Fibroblast of skin of left quadriceps (primary cell): ENCODE results near the gene IRF2.

Experiments used
- DNase-seq, 2 experiments: peaks; one replicate each; pipeline ENCODE4 v3.0.0-alpha.2; 2013; ENCODE audit warnings: low read depth in 2 of 2

The IRF2 gene

DNA sequence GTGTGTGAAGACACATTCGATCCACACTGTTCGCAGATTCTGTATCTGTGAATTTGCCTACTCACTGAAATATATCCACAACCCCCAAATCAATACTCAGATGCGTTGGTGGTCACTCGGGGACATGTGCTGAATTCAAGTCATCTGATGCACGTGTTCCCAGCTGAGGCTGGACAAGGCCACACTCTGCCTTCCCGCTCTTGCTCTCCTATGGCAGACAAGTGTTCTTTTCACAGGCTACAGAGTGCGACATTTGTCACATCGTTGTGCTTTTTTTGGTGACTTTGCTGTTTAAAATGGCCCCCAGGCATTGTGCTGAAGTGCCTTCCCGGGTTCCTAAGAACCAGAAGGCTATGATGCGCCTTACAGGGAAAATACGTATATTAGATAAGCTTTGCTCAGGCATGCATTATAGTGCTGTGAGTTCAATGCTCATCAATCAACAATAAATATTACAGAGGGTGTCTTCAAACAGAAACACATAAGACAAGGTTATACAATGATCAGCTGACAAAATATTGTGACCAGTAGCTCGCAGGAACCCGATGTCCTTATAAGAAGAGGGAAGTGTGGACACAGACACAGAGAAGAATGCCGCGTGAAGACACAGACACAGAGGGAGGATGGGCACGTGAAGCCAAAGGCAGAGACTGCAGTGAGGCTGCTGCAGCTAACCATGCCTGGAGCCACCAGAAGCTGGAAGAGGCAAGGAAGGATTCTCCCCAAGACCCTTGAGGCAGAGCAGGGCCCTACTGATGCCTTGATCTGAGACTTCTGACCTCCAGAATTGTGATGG is 42.0 kb downstream of the IRF2 start:
- DNase-seq, result no peak

DNA sequence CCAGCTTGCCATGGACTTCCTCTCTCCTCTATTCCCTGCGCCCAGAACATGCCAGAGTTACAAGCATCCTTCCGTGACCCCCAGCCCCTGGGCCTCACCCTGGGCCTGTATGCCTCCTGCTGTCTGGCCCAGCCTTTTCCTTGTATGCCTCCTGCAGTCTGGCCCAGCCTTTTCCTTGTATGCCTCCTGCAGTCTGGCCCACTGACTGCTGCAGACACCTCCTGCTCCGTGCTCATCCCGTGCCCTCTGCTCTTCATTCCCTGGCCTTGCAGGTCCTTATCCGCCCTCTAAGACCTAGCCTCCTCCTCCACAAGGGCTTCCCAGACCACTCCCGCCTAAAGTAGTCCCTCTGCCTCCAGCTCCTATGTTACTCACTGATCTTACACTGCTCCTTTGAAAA is 44.2 kb downstream of the IRF2 start:
- no peak for DNase-seq

DNA sequence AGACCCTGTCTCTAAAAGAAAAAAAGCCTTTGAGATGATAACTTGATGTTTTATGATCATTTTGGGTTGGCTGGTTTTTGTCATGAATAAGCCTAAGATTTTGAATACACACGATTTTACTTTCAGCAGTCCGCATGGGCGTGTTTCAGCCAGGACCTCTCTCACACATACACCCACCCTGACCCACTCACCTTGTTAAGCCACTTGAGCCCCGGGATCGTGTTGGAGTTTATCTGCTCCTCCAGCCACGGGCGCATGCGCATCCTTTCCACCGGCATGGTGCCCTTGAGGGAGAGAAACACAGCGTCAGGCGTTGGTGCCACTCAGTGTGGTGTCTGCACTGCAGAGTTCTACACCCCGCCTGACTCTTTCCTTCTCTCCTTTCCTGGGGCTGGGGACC is 45.6 kb downstream of the IRF2 start:
- DNase-seq, result no peak

DNA sequence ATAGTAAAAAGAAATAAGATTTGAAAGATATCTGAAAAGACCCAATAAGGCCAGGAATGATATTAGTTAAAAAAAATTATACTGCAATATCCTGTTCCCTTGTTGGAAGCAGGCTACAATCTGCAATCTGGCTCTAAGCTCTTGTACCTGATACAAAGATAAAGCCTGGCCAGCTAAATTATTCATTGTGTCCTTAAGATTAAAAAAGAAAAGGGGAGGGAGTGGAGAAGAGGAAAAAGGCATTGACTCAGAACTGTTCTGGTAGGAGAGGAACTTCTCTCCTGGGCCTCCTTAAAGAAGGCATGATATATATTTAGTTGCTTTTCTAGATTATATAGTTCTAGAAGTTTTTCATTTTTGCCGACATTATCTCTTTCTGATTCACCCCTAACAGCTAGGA is 46.7 kb downstream of the IRF2 start:
- DNase-seq, result no peak

DNA sequence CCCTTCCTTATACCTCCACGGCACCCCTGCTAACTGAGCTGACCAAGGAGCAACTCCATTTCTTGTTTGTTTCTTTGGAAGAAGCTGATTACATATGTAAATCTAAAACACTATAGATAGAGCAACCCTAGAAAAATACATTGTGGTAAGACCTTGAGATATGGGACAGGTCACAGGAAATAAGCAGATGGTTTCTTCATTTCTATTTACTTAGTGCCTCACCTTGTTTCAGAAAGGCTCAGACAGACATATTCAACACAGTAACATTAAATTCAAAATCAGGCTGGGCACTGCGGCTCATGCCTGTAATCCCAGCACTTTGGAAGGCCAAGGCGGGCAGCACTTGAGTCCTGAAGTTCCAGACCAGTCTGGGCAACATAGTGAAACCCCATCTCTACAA is 47.3 kb downstream of the IRF2 start:
- no peak for DNase-seq

DNA sequence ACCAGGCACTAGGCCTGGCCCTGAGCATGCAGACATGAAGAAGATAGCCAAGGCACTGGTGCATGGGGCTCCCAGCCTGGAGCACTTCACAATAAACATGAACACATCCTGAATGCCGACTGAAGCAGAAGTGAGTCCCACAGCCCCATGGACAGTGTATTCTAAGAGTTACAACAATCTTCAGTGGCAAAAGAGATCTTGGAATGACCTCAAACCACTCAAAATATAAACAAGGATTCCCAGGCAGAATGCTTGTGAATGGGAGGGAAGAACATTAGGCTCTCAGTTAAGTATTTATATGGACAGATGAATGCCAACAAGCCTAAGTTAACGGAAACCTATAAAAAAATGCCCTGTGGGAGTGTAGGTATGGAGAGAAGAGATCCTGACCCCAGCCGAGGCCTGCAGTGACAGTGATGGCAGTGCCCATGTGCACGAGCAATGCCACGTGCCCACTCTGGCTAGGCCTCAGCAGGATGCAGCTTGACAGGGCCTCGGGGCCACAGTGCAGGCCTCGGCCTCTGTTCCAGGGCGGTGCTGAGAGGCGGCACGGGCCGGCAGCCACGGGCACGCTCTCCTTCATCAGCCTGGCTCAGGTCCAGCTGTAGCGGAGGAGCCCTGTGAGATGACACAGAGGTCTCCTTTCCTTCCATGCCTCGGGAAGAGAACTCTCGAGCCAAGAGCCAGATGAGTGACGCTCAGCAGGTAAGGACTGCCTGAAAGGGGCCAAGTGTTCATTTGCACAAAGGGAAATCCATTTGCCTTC is 49.2 kb downstream of the IRF2 start:
- no peak for DNase-seq

DNA sequence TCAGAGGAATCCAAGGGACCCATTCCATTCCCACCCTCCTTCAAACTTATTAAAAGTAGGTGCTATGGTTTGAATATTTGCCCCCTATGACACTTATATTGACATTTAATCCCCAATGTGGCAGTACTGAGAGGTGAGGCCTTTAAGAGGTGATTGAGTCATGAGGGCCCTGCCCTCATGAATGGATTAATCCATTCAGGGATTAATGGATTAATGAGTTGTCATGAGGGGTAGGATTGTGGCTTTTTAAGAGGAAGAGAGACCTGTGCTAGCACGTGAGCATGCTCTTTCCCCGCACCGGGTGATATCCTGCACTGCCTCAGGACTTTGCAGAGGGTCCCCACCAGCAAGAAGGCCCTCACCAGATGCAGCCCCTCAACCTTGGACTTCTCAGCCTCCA is 50.1 kb downstream of the IRF2 start:
- DNase-seq, result no peak

DNA sequence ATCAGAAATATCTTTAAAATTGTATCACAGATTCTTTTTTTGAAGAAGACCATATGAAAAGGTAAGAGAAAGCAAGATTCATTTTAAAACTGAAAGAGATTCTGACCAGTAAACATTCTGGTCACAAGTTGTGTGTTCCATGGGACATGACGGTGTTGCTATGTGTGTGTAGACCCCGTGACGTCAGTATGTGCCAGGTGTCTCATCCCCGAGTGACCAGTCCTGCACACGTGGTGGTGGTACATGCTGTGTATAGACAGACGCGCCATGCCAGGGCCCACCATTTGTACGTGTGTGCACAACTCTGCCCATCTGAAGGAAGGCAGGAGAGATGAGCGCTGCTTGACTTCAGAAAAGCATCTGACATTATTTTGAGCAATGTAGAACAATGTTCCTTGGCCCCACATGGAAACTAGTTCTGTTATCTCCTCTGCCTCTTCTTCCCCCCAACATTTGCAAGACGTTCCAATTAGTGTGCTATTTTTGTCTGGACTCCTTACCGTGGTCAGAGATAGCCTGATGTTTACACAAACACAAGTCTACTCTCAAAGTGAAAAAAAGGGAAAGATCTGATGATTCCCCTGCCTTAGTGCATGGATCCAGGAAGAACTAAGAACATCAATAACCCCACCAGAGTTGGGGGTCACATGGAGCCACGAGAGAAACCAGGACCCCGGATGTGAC is 51.2 kb downstream of the IRF2 start:
- DNase-seq, result no peak

DNA sequence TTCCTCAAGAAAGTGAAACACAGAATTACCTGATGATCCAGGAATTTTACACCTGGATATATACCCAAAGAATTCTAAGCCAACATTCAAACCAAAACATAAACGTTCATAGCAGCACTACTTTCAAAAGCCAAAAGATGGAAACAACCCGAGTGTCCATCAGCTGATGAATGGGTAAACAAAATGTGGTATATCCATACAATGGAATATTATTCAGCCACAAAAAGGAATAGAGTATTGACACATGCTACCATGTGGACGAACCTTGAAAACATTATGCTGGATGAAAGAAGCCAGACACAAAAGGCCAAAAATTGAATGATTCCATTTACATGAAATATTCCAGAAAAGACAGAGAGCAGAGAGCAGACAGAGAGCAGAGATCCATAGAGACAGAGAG is 52.0 kb downstream of the IRF2 start:
- no peak for DNase-seq

DNA sequence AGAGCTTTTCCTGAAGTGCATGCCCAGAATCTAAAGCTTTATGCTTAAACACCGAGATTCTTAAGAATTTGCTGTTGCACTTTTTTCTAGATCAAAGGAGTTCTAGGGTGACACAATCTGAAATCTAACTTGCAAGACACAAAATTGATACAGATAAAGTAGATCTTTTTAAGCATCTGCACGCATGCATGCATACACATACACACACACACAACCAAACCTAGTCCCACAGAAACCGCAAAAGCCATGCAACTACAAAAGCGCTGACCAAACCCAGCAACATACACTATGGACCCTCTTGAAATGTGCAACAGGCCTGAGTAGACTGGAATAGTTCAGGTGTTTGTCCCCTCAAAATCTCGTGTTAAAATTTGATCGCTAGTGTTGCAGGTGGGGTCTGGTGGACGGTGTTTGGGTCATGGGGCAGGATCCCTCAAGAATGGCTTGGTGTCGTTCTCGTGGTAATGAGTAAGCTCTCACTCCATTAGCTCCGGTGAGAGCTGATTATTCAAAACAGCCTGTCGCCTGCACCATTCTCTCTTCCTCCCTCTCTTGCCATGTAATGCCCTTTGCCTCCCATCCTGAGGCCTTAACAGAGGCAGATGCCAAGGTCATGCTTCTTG is 52.7 kb downstream of the IRF2 start:
- no peak for DNase-seq

DNA sequence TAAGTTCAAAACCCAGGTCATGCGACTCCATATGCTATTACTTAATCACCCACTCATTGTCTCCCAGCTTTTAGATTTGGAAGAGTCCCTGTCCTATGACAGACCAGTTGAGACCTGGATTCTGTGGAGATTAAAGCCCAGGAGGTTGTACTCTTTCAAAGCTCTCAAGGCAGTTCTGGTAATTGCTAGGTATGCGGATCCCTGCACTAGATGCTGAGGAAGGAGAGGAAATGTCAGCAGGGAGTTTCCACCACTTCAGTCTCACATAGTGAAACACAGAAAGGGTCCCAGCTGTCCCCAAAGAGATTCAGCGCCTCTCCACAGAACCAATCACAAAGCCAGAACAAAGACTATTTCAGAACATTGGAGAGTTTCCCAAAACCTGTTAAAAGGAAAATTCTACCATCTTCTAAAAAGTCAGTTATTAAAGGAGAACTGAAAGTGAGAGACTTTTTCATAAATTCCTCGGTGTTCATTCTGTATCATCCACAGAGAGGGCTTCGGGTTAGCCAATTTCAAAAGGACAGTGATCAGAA is 53.4 kb downstream of the IRF2 start:
- DNase-seq, result no peak

DNA sequence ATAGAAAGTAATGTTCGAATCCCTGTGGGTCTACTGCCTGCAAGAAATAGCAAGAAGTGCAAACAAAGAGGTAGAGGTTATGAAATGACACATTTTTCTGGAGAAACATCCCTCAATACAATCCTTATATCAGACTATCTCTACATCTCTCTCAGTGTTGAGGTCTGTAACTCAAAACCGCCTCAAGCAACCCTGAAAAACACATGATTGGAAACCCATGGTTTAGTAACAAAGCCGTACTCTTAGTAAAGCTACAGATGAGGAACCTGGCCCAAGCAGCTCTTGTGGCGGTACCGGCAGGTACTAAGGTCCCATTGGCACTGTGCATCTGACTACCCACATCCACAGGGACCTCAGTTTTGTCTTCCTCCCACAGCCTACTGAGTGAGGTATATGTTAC is 53.9 kb downstream of the IRF2 start:
- DNase-seq, result no peak

DNA sequence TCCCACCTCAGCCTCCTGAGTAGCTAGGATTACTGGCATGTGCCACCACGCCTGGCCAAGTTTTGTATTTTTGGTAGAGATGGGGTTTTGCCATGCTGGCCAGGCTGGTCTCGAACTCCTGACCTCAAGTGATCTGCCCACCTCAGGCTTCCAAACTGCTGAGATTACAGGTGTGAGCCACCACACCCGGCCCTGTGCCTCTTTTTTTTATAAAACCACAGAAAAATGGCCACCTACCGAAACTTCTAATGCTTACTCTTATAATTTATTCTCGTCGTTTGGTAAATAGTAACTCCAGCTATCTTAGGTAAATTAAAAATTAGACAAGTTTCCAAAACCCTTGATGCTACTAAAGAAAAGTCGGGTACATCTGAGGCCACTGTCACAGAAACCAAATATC is 54.4 kb downstream of the IRF2 start:
- DNase-seq, result no peak

DNA sequence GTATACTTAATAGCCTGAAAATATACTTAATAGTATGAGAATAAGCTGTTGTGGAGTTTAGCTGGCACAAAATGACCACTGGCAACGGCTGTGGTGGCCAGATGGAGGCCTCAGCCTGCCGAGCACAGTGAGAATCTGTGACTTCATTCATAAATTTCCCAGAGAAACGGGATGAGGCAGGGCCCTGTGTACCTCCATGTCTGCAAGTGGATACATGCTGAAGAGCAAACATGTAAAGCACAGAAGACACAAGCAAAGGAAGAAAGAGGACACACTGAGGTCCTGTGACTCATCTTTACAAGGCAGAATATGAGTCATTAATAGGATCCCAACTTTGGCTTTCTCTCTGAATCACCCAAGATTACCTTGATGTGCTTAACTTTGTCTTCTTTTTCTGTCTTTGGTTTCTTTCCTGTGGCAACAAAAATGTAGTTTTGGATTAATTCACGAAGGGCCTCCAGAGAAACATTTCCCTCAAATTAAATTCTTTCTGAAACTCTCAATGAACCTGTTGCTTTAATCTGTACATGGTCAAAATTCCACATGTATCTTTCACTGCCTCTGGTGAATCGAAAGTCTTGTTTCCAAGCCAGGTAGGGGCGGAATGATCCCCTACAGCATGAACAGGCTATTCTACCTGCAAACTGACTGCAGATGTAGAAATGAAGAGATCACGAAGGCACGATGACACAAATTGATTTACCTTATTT is 56.4 kb downstream of the IRF2 start:
- peak; percentile 64 for DNase-seq

DNA sequence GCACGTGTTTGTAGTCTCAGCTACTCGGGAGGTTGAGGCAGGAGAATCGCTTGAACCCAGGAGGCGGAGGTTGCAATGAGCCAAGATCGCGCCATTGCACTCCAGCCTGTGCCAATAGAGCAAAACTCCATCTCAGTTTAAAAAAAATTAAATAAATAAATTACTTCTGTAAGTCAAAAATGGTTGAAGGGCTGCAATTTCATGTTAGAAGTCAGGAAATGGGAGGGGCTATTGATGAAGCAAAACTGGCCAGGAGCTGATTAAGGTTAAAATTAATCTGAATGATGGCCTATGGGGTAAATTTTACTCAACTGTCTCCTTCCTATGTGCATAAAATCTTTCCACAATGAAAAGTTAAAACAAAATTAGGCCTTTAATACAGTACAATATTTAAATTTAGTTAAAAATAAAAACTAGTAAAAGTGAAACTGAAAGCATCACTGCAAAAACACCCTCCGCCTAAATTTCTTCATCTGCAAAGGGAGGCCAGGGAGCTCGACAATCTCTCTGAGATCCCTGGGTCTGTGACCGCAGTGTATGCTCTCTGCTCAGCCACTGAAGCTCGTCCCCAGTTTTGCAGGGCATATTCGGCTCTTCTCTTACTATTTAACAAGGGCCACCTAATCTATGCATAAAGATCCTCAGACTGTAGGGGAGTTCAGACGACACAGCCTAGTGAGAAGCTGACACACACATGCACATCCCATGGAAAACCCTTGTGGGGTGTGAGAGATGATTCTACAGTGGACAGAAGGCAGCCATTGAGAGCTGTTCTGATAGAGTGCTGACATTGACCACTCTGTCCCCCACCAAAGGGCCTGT is 57.2 kb downstream of the IRF2 start:
- no peak for DNase-seq

DNA sequence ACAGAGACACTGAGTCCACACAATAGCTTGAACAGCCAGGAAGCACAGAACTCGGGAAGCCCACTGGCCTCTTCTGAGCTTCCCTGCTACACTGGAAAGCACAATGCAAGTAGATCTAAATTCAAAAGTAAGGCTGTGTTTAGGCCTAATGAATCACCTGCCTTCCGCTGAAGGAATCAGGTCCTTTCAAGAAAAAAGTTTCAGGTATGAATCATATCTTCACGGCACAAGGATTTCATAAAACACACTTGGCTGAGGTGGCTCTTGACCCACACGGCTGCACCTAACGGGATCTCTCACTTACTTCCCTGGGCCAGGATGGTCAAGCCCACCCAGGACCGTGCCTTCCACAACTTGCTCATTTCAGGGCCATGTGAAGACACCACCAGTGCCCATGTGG is 59.3 kb downstream of the IRF2 start:
- DNase-seq, result no peak

DNA sequence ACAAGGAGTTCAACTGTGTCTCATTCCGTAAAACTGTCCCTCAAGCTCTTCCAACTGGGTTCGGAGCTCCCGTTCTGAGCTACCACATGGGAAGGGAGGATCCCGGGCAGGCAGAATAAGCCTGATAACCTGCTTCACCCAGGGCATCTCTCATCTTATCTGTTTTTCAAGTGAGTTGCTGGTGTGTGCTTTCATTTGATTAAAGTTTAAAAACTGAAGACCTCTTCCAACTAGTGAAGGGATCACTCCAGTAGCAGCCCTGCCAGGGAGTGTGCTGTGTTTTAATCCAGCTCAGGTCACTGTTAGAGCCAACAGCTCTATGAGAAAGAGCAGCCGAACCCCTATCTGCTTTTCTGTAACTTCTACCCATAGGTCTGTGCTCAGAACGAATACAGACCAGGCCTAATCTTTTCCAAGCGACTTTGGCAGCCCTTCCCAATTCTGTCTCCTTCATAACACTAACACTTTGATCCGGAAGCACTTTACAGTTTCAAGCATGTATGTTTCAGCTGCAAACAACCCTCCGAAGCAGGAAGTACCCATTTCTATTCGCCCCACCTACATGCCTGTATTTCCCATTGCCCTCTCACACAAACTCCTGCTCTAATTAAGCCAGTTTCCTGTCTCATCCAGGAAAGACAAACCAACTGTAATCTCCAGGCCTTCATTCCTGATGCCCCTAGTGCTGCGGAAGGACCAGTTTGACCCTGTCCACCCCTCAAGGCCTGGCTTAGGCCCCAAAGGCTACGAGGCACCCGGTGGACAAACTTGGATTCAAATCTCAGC is 60.9 kb downstream of the IRF2 start:
- no peak for DNase-seq

DNA sequence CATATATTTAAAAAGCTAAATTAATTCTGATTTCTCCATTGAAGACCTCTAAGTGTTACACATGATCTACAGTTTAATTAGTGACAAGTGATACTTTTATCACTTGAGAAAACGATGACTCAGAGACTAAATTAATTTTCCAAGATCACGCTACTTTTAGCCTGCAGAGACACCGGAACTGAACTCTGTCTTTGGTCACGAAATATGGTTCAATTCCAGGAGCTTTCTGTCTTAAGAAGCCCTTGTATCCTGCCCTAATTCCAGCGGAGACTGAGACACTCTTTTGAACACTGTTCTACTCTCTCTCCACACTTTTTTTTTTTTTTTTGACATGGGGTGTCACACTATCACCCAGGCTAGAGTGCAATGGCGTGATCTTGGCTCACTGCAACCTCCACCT is 63.6 kb downstream of the IRF2 start:
- DNase-seq, result no peak

DNA sequence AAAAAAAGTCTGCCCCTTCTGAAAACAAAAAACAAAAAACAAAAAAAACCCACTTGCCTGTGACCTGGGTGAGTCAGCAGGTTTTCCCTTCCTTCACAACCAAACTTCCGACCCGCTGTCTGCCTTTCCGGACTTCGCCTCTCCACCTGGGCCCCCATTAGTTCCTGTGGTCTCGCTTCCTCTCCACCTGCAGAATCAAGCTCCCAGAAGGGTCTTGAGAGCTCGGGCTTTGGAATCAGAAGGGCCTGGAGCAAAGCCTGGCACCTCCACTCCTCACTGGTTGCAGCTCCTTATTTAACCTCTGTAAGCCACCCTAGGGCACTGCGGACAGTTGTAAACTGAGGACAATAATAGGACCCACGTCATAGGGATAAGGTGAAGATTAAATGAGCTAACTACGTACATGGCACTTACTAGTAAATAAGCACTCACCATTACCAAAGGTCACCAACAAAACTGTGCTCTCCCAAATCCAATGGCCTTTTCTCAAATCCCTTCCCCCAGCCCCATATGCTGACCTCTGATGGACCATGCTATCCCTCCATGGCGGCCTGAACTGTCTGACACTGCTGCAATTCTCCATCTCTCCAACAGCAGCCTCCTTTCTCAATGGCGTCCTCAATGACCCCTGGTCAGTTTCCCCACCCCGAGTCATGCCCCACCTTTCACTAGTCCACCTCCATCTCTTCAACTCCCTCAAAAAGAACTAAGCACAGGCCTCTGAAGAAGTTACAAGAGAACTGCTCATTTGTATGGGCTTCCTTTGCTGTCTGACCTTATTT is 64.2 kb downstream of the IRF2 start:
- DNase-seq, result no peak
